ENCODE data around the gene FSCN2. TPM values are rescaled to one million over a fixed set of nuclear protein-coding genes. Genes with fewer than 3 reads are reported as not detected.

Gene FSCN2
- polyA plus RNA-seq, 4 donors: 1.2 to 1.3 TPM; not detected in 2

- FAIRE-seq (no peak), DNase-seq (peak in 1 of 2 donors; percentile 39)
- Histone ChIP-seq H3K4me3 (ENCODE audit: low read depth in 1 of 3, low read length in 3 of 3) (peak overlapping the region in 1 of 3 donors; percentile 41), H3K27ac (ENCODE audit: low read depth in 1 of 3, low read length in 2 of 3) (peak overlapping the region in 1 of 3 donors; percentile 3), H3K4me1 (ENCODE audit: control insufficient read depth in 3 of 3, insufficient read depth in 2 of 3, low read depth in 1 of 3, low read length in 2 of 3) (peaks cover 0 to 38% (median 4%) of the 10 kb centered on the region in 3 donors), H3K27me3 (ENCODE audit: control insufficient read depth in 3 of 3, insufficient read depth in 3 of 3, low read length in 3 of 3) (peaks cover 0 to 12% (median 0%) of the 10 kb centered on the region in 3 donors), H3K9me3 (ENCODE audit: control insufficient read depth in 2 of 2, insufficient read depth in 1 of 2, low read depth in 1 of 2, low read length in 1 of 2) (no peaks in the 10 kb centered on the region), H3K36me3 (ENCODE audit: control insufficient read depth in 3 of 3, insufficient read depth in 2 of 3, low read depth in 1 of 3, low read length in 3 of 3) (no peaks in the 10 kb centered on the region)
- WGBS, 3 donors: 41 to 52% (median 49%) methylated on average over 24 to 29 of the region's 29 CpGs
Measured at GRCh38 chr17:81483085-81483861, 44.9 kb upstream of the FSCN2 start.

- H3K4me1 ChIP-seq (ENCODE audit: control insufficient read depth in 3 of 3, insufficient read depth in 2 of 3, low read depth in 1 of 3, low read length in 2 of 3): peaks cover 0 to 44% (median 4%) of the 10 kb centered on the region in 3 donors
- WGBS, 3 donors: 8% methylated on average over 29 to 32 of the region's 32 CpGs
- peaks cover 0 to 12% (median 0%) of the 10 kb centered on the region in 3 donors for H3K27me3 ChIP-seq (ENCODE audit: control insufficient read depth in 3 of 3, insufficient read depth in 3 of 3, low read length in 3 of 3)
- H3K4me3 ChIP-seq (ENCODE audit: low read depth in 1 of 3, low read length in 3 of 3): peak overlapping the region; percentile 17 to 49 (median 41)
- no peaks in the 10 kb centered on the region for H3K9me3 ChIP-seq (ENCODE audit: control insufficient read depth in 2 of 2, insufficient read depth in 1 of 2, low read depth in 1 of 2, low read length in 1 of 2)
- FAIRE-seq (no peak), DNase-seq (no peak)
- no peaks in the 10 kb centered on the region for H3K36me3 ChIP-seq (ENCODE audit: control insufficient read depth in 3 of 3, insufficient read depth in 2 of 3, low read depth in 1 of 3, low read length in 3 of 3)
- H3K27ac ChIP-seq (ENCODE audit: low read depth in 1 of 3, low read length in 2 of 3): no peak overlapping the region
Measured at GRCh38 chr17:81483862-81484194, 44.3 kb upstream of the FSCN2 start.

- peaks cover 0 to 10% (median 0%) of the 10 kb centered on the region in 3 donors for H3K27me3 ChIP-seq (ENCODE audit: control insufficient read depth in 3 of 3, insufficient read depth in 3 of 3, low read length in 3 of 3)
- no peak overlapping the region for H3K27ac ChIP-seq (ENCODE audit: low read depth in 1 of 3, low read length in 2 of 3)
- no peaks in the 10 kb centered on the region for H3K9me3 ChIP-seq (ENCODE audit: control insufficient read depth in 2 of 2, insufficient read depth in 1 of 2, low read depth in 1 of 2, low read length in 1 of 2)
- peak overlapping the region; percentile 17 to 49 (median 41) for H3K4me3 ChIP-seq (ENCODE audit: low read depth in 1 of 3, low read length in 3 of 3)
- WGBS, 3 donors: 2 to 6% (median 5%) methylated on average over 50 to 60 of the region's 60 CpGs
- H3K36me3 ChIP-seq (ENCODE audit: control insufficient read depth in 3 of 3, insufficient read depth in 2 of 3, low read depth in 1 of 3, low read length in 3 of 3): no peaks in the 10 kb centered on the region
- DNase-seq (peak; percentile 81 to 92), FAIRE-seq (no peak)
- H3K4me1 ChIP-seq (ENCODE audit: control insufficient read depth in 3 of 3, insufficient read depth in 2 of 3, low read depth in 1 of 3, low read length in 2 of 3): peaks cover 0 to 48% (median 4%) of the 10 kb centered on the region in 3 donors
Measured at GRCh38 chr17:81484195-81484979, 43.8 kb upstream of the FSCN2 start.

GRCh38 chr17:81486199-81486810, 41.9 kb upstream of the FSCN2 start:
- Histone ChIP-seq H3K9me3 (ENCODE audit: control insufficient read depth in 2 of 2, insufficient read depth in 1 of 2, low read depth in 1 of 2, low read length in 1 of 2) (no peaks in the 10 kb centered on the region), H3K4me3 (ENCODE audit: low read depth in 1 of 3, low read length in 3 of 3) (no peak overlapping the region), H3K27me3 (ENCODE audit: control insufficient read depth in 3 of 3, insufficient read depth in 3 of 3, low read length in 3 of 3) (peaks cover 0 to 2% (median 0%) of the 10 kb centered on the region in 3 donors), H3K36me3 (ENCODE audit: control insufficient read depth in 3 of 3, insufficient read depth in 2 of 3, low read depth in 1 of 3, low read length in 3 of 3) (no peaks in the 10 kb centered on the region), H3K4me1 (ENCODE audit: control insufficient read depth in 3 of 3, insufficient read depth in 2 of 3, low read depth in 1 of 3, low read length in 2 of 3) (peaks cover 0 to 58% (median 2%) of the 10 kb centered on the region in 3 donors), H3K27ac (ENCODE audit: low read depth in 1 of 3, low read length in 2 of 3) (no peak overlapping the region)
- no peak for FAIRE-seq
- WGBS, 3 donors: 67 to 85% (median 74%) methylated on average over 17 of the region's 17 CpGs
- DNase-seq: no peak

GRCh38 chr17:81487089-81487486, 41.1 kb upstream of the FSCN2 start:
- Histone ChIP-seq H3K4me3 (ENCODE audit: low read depth in 1 of 3, low read length in 3 of 3) (no peak overlapping the region), H3K9me3 (ENCODE audit: control insufficient read depth in 2 of 2, insufficient read depth in 1 of 2, low read depth in 1 of 2, low read length in 1 of 2) (no peaks in the 10 kb centered on the region), H3K27ac (ENCODE audit: low read depth in 1 of 3, low read length in 2 of 3) (no peak overlapping the region), H3K27me3 (ENCODE audit: control insufficient read depth in 3 of 3, insufficient read depth in 3 of 3, low read length in 3 of 3) (peaks cover 0 to 2% (median 0%) of the 10 kb centered on the region in 3 donors), H3K4me1 (ENCODE audit: control insufficient read depth in 3 of 3, insufficient read depth in 2 of 3, low read depth in 1 of 3, low read length in 2 of 3) (peaks cover 0 to 59% (median 2%) of the 10 kb centered on the region in 3 donors), H3K36me3 (ENCODE audit: control insufficient read depth in 3 of 3, insufficient read depth in 2 of 3, low read depth in 1 of 3, low read length in 3 of 3) (no peaks in the 10 kb centered on the region)
- no peak for FAIRE-seq
- DNase-seq: no peak
- 73 to 82% (median 81%) methylated on average over 10 of the region's 10 CpGs for WGBS, 3 donors

- FAIRE-seq (no peak), DNase-seq (peak; percentile 82 to 89)
- H3K4me3 ChIP-seq (ENCODE audit: low read depth in 1 of 3, low read length in 3 of 3): peak overlapping the region; percentile 47 to 73 (median 63)
- peaks cover 0 to 57% (median 2%) of the 10 kb centered on the region in 3 donors for H3K4me1 ChIP-seq (ENCODE audit: control insufficient read depth in 3 of 3, insufficient read depth in 2 of 3, low read depth in 1 of 3, low read length in 2 of 3)
- H3K27me3 ChIP-seq (ENCODE audit: control insufficient read depth in 3 of 3, insufficient read depth in 3 of 3, low read length in 3 of 3): peaks cover 0 to 2% (median 0%) of the 10 kb centered on the region in 3 donors
- H3K36me3 ChIP-seq (ENCODE audit: control insufficient read depth in 3 of 3, insufficient read depth in 2 of 3, low read depth in 1 of 3, low read length in 3 of 3): no peaks in the 10 kb centered on the region
- H3K27ac ChIP-seq (ENCODE audit: low read depth in 1 of 3, low read length in 2 of 3): peak overlapping the region; percentile 9 to 87 (median 76)
- no peaks in the 10 kb centered on the region for H3K9me3 ChIP-seq (ENCODE audit: control insufficient read depth in 2 of 2, insufficient read depth in 1 of 2, low read depth in 1 of 2, low read length in 1 of 2)
- WGBS, 3 donors: 6 to 16% (median 8%) methylated on average over 59 to 87 of the region's 87 CpGs
Measured at GRCh38 chr17:81487487-81488275, 40.5 kb upstream of the FSCN2 start.

- Histone ChIP-seq H3K9me3 (ENCODE audit: control insufficient read depth in 2 of 2, insufficient read depth in 1 of 2, low read depth in 1 of 2, low read length in 1 of 2) (no peaks in the 10 kb centered on the region), H3K27ac (ENCODE audit: low read depth in 1 of 3, low read length in 2 of 3) (peak overlapping the region; percentile 9 to 87 (median 76)), H3K36me3 (ENCODE audit: control insufficient read depth in 3 of 3, insufficient read depth in 2 of 3, low read depth in 1 of 3, low read length in 3 of 3) (no peaks in the 10 kb centered on the region), H3K4me3 (ENCODE audit: low read depth in 1 of 3, low read length in 3 of 3) (peak overlapping the region; percentile 47 to 73 (median 63)), H3K27me3 (ENCODE audit: control insufficient read depth in 3 of 3, insufficient read depth in 3 of 3, low read length in 3 of 3) (peaks cover 0 to 2% (median 0%) of the 10 kb centered on the region in 3 donors), H3K4me1 (ENCODE audit: control insufficient read depth in 3 of 3, insufficient read depth in 2 of 3, low read depth in 1 of 3, low read length in 2 of 3) (peaks cover 0 to 50% (median 2%) of the 10 kb centered on the region in 3 donors)
- 9 to 24% (median 16%) methylated on average over 18 to 52 of the region's 52 CpGs for WGBS, 3 donors
- peak in 1 of 2 donors; percentile 18 for DNase-seq
- no peak for FAIRE-seq
Measured at GRCh38 chr17:81488276-81488860, 39.8 kb upstream of the FSCN2 start.
